A673 (cell line): ENCODE data around the gene SPATA16. TPM values are rescaled to one million over a fixed set of nuclear protein-coding genes. Genes with fewer than 3 reads are reported as not detected.

Experiments used
- BruUV-seq: library from RNA; stranded (reverse); fragments of 400-500 nt; replicated peaks from 2 replicates; lab custom pipeline; 2021; lab: Mats Ljungman, UMichigan
- CTCF ChIA-PET: fragments of 300-600 bp; sonication (Branson Sonifier 250); formaldehyde crosslinking; loops from one replicate; lab custom pipeline; 2022; ENCODE audit warnings: antibody characterized with exemption; lab: Charles Lee
- POLR2A ChIA-PET: fragments of 300-600 bp; sonication (Branson Sonifier 250); formaldehyde crosslinking; loops from one replicate; lab custom pipeline; 2022; ENCODE audit warnings: antibody characterized with exemption; ENCODE audit not compliant: low non-redundant PET; lab: Charles Lee
- DNase-seq: peaks from one replicate; pipeline ENCODE4 v3.0.0-alpha.2; 2015; ENCODE audit warnings: low spot score
- H3K27ac ChIP-seq: fragments of 200-600 bp; sonication (generic); 2 replicates; pipeline ENCODE4 v1.5.1; 2016; ENCODE audit warnings: mixed run types, low read depth, mild to moderate bottlenecking, mixed read lengths, antibody characterized with exemption, low read length; ENCODE audit not compliant: poor library complexity, severe bottlenecking
- H3K27me3 ChIP-seq: fragments of 200-600 bp; sonication (generic); replicated peaks from 2 replicates; pipeline ENCODE4 v1.6.1; 2017; ENCODE audit warnings: mixed run types, low read depth, mild to moderate bottlenecking, mixed read lengths, antibody characterized with exemption, low read length; ENCODE audit not compliant: insufficient read depth, poor library complexity
- H3K36me3 ChIP-seq: fragments of 200-600 bp; sonication (generic); 2 replicates; pipeline ENCODE4 v1.6.1; 2016; ENCODE audit warnings: mixed run types, mild to moderate bottlenecking, mixed read lengths, antibody characterized with exemption, low read length; ENCODE audit not compliant: insufficient read depth, poor library complexity, severe bottlenecking
- H3K4me1 ChIP-seq: fragments of 200-600 bp; sonication (generic); 2 replicates; pipeline ENCODE4 v1.6.1; 2017; ENCODE audit warnings: mixed run types, mild to moderate bottlenecking, mixed read lengths, antibody characterized with exemption, low read length; ENCODE audit not compliant: insufficient read depth, poor library complexity, severe bottlenecking
- H3K4me3 ChIP-seq: fragments of 200-600 bp; sonication (generic); 2 replicates; pipeline ENCODE4 v1.5.1; 2016; ENCODE audit warnings: low read depth, mixed run types, mild to moderate bottlenecking, mixed read lengths, low read length; ENCODE audit not compliant: poor library complexity, severe bottlenecking
- H3K9me3 ChIP-seq: fragments of 200-600 bp; sonication (generic); 2 replicates; pipeline ENCODE4 v1.6.1; 2016; ENCODE audit warnings: mixed run types, low read depth, mild to moderate bottlenecking, mixed read lengths, antibody characterized with exemption, low read length; ENCODE audit not compliant: poor library complexity, severe bottlenecking
- EZH2 ChIP-seq: fragments of 200-600 bp; sonication (generic); IDR thresholded peaks from 2 replicates; pipeline ENCODE4 v1.6.1; 2017; ENCODE audit warnings: borderline replicate concordance, low read depth, mild to moderate bottlenecking, mixed read lengths, antibody characterized with exemption, low read length; ENCODE audit not compliant: poor library complexity, severe bottlenecking
- intact Hi-C: fragments of 100-400 bp; cut with micrococcal nuclease; formaldehyde crosslinking; loops from one replicate; pipeline ENCODE4 v1.10.0; 2022; ENCODE audit not compliant: unreplicated experiment
- total RNA-seq: library from RNA; stranded (reverse); gene quantifications from 2 replicates; pipeline ENCODE4 v1.2.3, GENCODE V29; 2021
- TF ChIP-seq, protein P1 (sequence below): fragments of 300-800, 200-600 bp; sonication (generic); conservative IDR thresholded peaks from 2 replicates; pipeline ENCODE4 v1.5.1; 2017; ENCODE audit warnings: low read depth, mild to moderate bottlenecking, antibody characterized with exemption, low read length, moderate library complexity, mixed read lengths

SPATA16 gene
- total RNA-seq, 1 experiment from 2014 or later: not detected

DNA sequence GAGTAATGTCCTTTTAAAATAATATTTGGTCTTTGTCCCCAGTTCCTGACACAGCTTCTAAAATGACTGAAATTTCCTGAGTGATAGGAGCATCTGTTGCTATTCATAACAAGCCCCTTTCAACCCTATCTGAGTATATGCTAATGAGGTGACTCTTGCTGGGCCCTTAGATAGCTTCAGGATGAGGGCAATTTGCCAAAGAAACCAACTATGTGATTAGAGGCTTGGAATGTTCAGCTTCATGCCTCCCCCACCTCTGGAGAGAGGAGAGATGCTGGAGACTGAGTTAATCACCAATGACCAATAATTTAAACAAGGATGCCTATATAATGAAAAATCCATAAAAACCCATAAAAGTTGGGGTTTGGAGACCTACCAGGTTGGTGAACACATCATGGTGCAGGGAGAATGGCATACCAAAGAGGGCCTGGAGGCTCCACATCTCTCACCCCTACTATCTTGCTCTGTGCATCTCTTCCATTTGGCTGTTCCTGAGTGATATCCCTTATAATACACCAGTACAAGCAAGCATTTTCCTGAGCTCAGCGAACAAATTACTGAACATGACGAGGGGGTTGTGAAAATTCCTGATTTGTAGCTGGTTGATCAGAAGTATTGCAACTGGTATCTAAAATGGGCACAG is 201.3 kb downstream of the SPATA16 start:
- no peak overlapping the region for H3K4me3 ChIP-seq
- no peaks in the 10 kb centered on the region for H3K27me3 ChIP-seq
- BruUV-seq: no TSS peak
- intact Hi-C loops: no loop called here
- no peaks in the 10 kb centered on the region for H3K36me3 ChIP-seq
- ChIA-PET POLR2A (no interaction called here), CTCF (no interaction called here)
- peak; percentile 60 for DNase-seq
- H3K27ac ChIP-seq: no peak overlapping the region
- no peak for TF ChIP-seq EZH2
- TF ChIP-seq, protein P1, sequence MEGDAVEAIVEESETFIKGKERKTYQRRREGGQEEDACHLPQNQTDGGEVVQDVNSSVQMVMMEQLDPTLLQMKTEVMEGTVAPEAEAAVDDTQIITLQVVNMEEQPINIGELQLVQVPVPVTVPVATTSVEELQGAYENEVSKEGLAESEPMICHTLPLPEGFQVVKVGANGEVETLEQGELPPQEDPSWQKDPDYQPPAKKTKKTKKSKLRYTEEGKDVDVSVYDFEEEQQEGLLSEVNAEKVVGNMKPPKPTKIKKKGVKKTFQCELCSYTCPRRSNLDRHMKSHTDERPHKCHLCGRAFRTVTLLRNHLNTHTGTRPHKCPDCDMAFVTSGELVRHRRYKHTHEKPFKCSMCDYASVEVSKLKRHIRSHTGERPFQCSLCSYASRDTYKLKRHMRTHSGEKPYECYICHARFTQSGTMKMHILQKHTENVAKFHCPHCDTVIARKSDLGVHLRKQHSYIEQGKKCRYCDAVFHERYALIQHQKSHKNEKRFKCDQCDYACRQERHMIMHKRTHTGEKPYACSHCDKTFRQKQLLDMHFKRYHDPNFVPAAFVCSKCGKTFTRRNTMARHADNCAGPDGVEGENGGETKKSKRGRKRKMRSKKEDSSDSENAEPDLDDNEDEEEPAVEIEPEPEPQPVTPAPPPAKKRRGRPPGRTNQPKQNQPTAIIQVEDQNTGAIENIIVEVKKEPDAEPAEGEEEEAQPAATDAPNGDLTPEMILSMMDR: no peak
- no peaks in the 10 kb centered on the region for H3K9me3 ChIP-seq
- H3K4me1 ChIP-seq: peaks cover 4% of the 10 kb centered on the region

GRCh38 chr3:172938788-172939187 is 202.2 kb downstream of the SPATA16 start:
- intact Hi-C loops: no loop called here
- CTCF ChIA-PET: no interaction called here
- POLR2A ChIA-PET: no interaction called here
- Histone ChIP-seq H3K4me1 (peaks cover 4% of the 10 kb centered on the region), H3K36me3 (no peaks in the 10 kb centered on the region), H3K27ac (no peak overlapping the region), H3K9me3 (no peaks in the 10 kb centered on the region), H3K27me3 (no peaks in the 10 kb centered on the region), H3K4me3 (no peak overlapping the region)
- no TSS peak for BruUV-seq
- no peak for DNase-seq
- TF ChIP-seq EZH2: no peak
- TF ChIP-seq, protein P1: no peak

GRCh38 chr3:172931746-172932285 is 209.2 kb downstream of the SPATA16 start:
- intact Hi-C loops: no loop called here
- peaks cover 2% of the 10 kb centered on the region for H3K4me1 ChIP-seq
- H3K36me3 ChIP-seq: no peaks in the 10 kb centered on the region
- no peaks in the 10 kb centered on the region for H3K27me3 ChIP-seq
- DNase-seq: no peak
- no peak overlapping the region for H3K27ac ChIP-seq
- CTCF ChIA-PET: no interaction called here
- H3K9me3 ChIP-seq: no peaks in the 10 kb centered on the region
- POLR2A ChIA-PET: no interaction called here
- no peak overlapping the region for H3K4me3 ChIP-seq
- TF ChIP-seq EZH2: no peak
- TF ChIP-seq, protein P1: no peak
- no TSS peak for BruUV-seq
